A549 (cell line): Measurements from ENCODE around the gene CD40LG.

Experiments
- CTCF ChIP-seq: fragments of >200 bp; sonication (Bioruptor Twin); formaldehyde crosslinking; IDR thresholded peaks from 3 replicates; pipeline ENCODE4 v1.5.1; 2016
- EP300 ChIP-seq, 2 experiments: fragments of >200 bp; sonication (Bioruptor Twin); formaldehyde crosslinking; IDR thresholded peaks; 2 replicates in 1 of 2; 3 replicates in 1 of 2; pipeline ENCODE4 v1.6.1; 2016 to 2017
- HMGXB4 ChIP-seq: fragments of 250-450 bp; sonication (Bioruptor Pico); IDR thresholded peaks from 2 replicates; pipeline ENCODE4 v1.5.0; 2021; ENCODE audit warnings: mild to moderate bottlenecking, moderate library complexity, borderline replicate concordance
- MYC ChIP-seq: IDR thresholded peaks from 2 replicates; pipeline ENCODE4 v1.6.1; 2012; ENCODE audit warnings: mild to moderate bottlenecking, inconsistent platforms, low read length, improper control_type of control experiment, borderline replicate concordance
- PHF8 ChIP-seq: fragments of 200-600 bp; sonication (generic); IDR thresholded peaks from 2 replicates; pipeline ENCODE4 v1.6.1; 2016; ENCODE audit warnings: low read depth, mild to moderate bottlenecking, antibody characterized with exemption, moderate library complexity, borderline replicate concordance
- POLR2A ChIP-seq: IDR thresholded peaks from 2 replicates; pipeline ENCODE4 v1.6.1; 2012; ENCODE audit warnings: mild to moderate bottlenecking, low read length
- ZC3H11A ChIP-seq: fragments of 450-650 bp; IDR thresholded peaks from 2 replicates; pipeline ENCODE4 v1.6.1; 2014; ENCODE audit warnings: antibody characterized with exemption, mild to moderate bottlenecking

GRCh38 chrX:136620780-136621179, 27.2 kb upstream of the CD40LG start:
- no peak for TF ChIP-seq CTCF
- no peak for TF ChIP-seq HMGXB4 (CRISPR knock-in tag)
- TF ChIP-seq MYC = no peak
- no peak for TF ChIP-seq PHF8
- TF ChIP-seq POLR2A = no peak
- no peak for TF ChIP-seq EP300 (IDR thresholded peaks at IDR 0.05)
- no peak for TF ChIP-seq ZC3H11A
